ENCODE data around the gene ANKS3.

ANKS3 gene

DNA sequence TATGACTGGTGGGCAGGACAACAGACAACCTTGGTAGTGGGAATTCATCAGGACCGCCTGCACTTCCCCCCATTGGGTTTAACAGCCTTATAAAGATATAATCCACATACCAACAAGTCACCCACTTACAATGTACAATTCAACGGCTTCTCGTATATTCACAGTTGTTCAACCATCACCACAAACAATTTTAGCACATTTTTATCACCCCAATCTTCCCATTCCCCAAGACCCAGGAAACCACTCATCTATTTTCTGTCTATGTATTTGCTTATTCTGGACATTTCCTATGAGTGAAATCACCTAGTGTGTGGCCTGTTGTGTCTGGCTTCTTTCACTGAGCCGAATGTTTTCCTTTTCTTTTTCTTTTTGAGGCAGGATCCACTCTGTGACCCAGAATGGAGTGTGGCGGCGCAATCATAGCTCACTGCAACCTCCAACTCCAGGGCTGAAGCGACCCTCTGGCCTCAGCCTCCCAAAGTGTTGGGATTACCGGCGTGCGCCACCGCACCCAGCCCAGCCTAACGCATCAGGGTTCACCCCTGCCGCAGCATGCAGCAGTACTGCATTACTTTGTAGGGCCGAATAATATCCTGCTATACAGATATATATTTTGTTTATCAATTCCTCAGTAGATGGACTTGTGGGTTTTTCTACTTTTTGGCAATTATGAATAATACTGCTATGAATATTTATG is 10.9 kb downstream of the ANKS3 start:
- TF ChIP-seq, protein P1, sequence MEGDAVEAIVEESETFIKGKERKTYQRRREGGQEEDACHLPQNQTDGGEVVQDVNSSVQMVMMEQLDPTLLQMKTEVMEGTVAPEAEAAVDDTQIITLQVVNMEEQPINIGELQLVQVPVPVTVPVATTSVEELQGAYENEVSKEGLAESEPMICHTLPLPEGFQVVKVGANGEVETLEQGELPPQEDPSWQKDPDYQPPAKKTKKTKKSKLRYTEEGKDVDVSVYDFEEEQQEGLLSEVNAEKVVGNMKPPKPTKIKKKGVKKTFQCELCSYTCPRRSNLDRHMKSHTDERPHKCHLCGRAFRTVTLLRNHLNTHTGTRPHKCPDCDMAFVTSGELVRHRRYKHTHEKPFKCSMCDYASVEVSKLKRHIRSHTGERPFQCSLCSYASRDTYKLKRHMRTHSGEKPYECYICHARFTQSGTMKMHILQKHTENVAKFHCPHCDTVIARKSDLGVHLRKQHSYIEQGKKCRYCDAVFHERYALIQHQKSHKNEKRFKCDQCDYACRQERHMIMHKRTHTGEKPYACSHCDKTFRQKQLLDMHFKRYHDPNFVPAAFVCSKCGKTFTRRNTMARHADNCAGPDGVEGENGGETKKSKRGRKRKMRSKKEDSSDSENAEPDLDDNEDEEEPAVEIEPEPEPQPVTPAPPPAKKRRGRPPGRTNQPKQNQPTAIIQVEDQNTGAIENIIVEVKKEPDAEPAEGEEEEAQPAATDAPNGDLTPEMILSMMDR (IDR thresholded peaks at IDR 0.05; ENCODE audit: extremely low read depth, missing control alignments), result no peak
- no peak for DNase-seq (ENCODE audit: low spot score)

DNA sequence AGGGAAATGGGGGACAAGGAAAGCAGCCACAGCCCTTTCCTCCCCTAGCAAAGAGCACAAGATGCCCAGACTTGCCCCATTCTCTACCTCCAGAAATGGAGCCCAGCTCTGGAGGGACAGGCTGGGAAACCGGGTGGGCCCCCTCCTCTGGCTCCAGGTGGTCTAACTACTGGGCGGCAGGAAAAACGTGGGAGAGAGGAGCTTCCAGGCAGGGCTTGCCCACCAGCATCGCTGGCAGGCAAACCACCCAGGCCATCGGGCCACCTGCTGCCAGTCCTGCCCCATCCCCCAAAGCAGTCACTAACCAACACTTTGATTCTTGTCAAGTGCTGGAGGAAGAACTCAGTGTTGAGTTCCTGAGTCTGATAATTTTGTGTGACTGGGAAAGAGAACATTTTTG is 15.6 kb downstream of the ANKS3 start:
- DNase-seq (ENCODE audit: low spot score), result no peak
- TF ChIP-seq, protein P1 (IDR thresholded peaks at IDR 0.05; ENCODE audit: extremely low read depth, missing control alignments), result no peak

DNA sequence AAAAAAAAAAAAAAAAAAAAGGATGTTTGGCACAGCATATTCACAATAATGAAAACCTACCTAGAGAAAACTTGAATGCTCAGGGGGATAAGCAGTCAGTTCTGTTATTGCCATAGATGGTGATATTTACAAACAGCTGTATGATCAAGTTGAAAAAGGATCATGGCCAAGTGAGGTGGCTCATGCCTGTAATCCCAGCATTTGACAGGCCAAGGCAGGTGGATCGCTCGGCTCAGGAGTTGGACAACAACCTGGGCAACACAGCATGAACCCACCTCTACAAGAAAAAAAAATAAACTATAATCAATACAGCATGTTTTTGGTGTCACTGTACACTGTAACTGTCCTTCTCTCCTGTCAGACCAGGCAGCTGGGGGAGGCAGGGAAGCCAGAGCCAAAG is 19.1 kb downstream of the ANKS3 start:
- no peak for DNase-seq (ENCODE audit: low spot score)
- TF ChIP-seq, protein P1 (IDR thresholded peaks at IDR 0.05; ENCODE audit: extremely low read depth, missing control alignments), result no peak

DNA sequence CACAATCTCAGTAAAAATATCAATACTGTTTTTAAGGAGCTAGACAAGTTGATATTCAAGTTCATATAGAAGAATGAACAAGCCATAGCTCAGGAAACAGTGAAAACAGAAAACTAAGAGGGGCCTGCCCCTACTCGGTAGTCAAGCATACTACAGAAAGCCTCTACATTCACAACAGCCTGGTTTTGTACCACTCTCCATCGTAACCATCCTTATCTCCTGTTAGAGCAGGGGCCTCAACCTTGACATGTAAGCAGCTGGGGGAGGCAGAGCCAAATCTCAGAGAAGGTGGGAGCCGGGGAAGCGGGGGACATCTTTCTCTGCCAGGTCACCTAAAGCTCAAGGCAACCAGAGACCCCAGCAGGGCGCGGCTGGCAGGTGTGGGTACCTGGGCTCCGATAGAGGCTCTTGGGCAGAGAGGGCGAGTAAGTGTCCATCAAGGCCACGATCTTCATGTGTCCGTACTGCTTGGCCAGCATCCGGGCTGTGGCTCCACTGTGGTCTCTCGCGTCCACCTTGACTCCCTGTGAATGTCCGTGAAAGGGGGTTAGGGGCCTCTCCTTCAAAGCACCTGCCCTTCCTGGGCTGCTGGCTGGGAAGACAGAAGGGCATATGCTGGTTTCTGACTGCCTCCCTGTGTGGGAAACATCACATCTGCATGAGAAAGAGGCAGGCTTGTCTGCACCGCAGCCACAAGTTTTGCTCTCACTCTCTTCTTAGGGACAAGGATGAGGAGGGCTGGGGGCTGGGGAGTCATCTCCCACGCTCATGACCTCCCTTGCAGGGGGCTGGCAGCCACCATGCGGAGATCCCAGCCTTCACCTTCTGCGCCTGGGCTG is 20.2 kb downstream of the ANKS3 start:
- TF ChIP-seq, protein P1 (IDR thresholded peaks at IDR 0.05; ENCODE audit: extremely low read depth, missing control alignments), result no peak
- DNase-seq (ENCODE audit: low spot score), result no peak

DNA sequence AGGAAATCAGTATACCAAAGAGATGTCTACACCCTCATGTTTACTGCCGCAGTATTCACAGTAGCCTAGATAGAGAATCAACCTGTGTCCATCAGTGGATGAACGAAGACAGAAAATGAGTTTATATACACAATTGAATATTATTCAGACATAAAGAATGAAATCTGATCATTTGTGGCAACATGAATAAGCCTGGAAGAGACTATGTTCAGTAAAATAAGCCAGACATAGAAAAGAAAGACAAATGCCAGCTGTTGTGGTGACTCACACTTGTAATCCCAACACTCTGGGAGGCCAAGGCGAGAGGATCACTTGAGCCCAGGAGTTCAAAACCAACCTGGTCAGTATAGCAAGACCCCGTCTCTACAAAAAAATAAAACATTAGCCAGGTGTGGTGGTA is 24.6 kb downstream of the ANKS3 start:
- no peak for DNase-seq (ENCODE audit: low spot score)
- TF ChIP-seq, protein P1 (IDR thresholded peaks at IDR 0.05; ENCODE audit: extremely low read depth, missing control alignments), result no peak

DNA sequence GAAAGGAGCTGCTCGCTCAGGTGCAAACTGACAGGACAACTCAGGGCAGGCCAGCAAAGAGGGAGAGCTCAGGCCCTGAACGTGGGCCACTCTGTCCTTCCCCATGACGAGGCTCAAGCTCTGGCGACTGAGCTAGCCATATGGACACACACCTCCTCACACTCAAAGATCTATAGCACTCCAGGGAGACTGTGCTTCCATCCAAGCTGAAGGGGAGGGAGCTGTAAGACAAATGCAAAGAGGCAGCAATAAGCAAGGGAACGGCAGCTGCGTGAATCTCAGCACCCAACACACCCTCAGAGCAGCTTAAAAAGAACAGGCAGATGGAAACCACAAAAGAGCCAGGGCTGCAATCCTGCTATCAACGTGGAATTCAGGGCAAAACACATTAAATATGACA is 27.2 kb downstream of the ANKS3 start:
- TF ChIP-seq, protein P1 (IDR thresholded peaks at IDR 0.05; ENCODE audit: extremely low read depth, missing control alignments), result no peak
- no peak for DNase-seq (ENCODE audit: low spot score)

DNA sequence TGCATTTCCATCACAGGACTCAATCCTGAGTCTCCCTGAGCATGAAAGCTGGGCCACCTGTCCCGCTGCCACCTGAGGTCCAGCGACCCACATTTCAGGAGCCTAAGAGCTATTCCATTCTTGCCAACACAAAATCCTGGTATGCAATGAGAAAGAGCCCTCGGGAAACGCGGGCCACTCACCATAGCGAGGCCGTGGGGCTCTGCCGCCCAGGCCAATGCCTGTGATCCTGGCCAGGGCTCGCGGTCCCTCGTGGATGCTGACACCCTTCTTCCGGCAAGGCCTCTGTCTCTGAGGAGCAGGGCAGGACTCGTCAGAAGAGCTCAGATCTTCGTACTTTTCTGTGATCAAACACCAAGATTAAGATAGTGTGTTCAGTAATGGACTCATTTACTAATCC is 29.2 kb downstream of the ANKS3 start:
- DNase-seq (ENCODE audit: low spot score), result no peak
- TF ChIP-seq, protein P1 (IDR thresholded peaks at IDR 0.05; ENCODE audit: extremely low read depth, missing control alignments), result no peak

Measured in GM20000 (cell line).